IMR-90 (cell line): ENCODE results near the gene COX19. TPM values are rescaled to one million over a fixed set of nuclear protein-coding genes. Genes with fewer than 3 reads are reported as not detected.

ENCODE experiments used
- ATAC-seq: fragments of 200-7000 bp; cut with Tn5 transposase; 2 replicates; pipeline ENCODE4 v1.9.1; 2020; ENCODE audit warnings: low read depth, mild to moderate bottlenecking, moderate library complexity
- BruUV-seq: library from RNA; stranded (reverse); fragments of 400-500 nt; replicated peaks from 2 replicates; lab custom pipeline; 2021; lab: Mats Ljungman, UMichigan
- CTCF ChIA-PET: fragments of 300-600 bp; formaldehyde crosslinking; extraction: SDS; loops from one replicate; lab custom pipeline; 2021; ENCODE audit warnings: antibody characterized with exemption; lab: Yijun Ruan, JAX
- POLR2A ChIA-PET: fragments of 300-600 bp; sonication (Branson Sonifier 250); formaldehyde crosslinking; loops from one replicate; lab custom pipeline; 2022; ENCODE audit warnings: antibody characterized with exemption; ENCODE audit not compliant: unreplicated experiment; lab: Charles Lee
- DNase-seq: peaks from one replicate; pipeline ENCODE4 v3.0.0; 2013
- H2AFZ ChIP-seq: replicated peaks from 2 replicates; pipeline ENCODE3; 2013; ENCODE audit warnings: low read length, mild to moderate bottlenecking; ENCODE audit not compliant: poor library complexity
- H2AK5ac ChIP-seq: 2 replicates; pipeline ENCODE4 v1.6.1; 2013; ENCODE audit warnings: low read depth, low read length, inconsistent platforms
- H2AK9ac ChIP-seq: replicated peaks from 2 replicates; pipeline ENCODE3; 2013; ENCODE audit warnings: mild to moderate bottlenecking, low read depth, low read length, moderate library complexity; ENCODE audit not compliant: poor library complexity
- H2BK120ac ChIP-seq: 2 replicates; pipeline ENCODE4 v1.6.1; 2013; ENCODE audit warnings: low read depth, low read length, inconsistent platforms
- H2BK15ac ChIP-seq: 3 replicates; pipeline ENCODE4 v1.6.1; 2013; ENCODE audit warnings: low read depth, low read length, inconsistent platforms
- H2BK20ac ChIP-seq: 2 replicates; pipeline ENCODE4 v1.6.1; 2013; ENCODE audit warnings: low read depth, mild to moderate bottlenecking, inconsistent platforms, low read length, moderate library complexity
- H2BK5ac ChIP-seq: 2 replicates; pipeline ENCODE4 v1.6.1; 2013; ENCODE audit warnings: mild to moderate bottlenecking, low read depth, low read length, inconsistent platforms; ENCODE audit not compliant: poor library complexity, severe bottlenecking
- H3K14ac ChIP-seq: replicated peaks from 2 replicates; pipeline ENCODE4 v1.6.1; 2013; ENCODE audit warnings: low read depth, low read length, inconsistent platforms
- H3K18ac ChIP-seq: 2 replicates; pipeline ENCODE4 v1.6.1; 2013; ENCODE audit warnings: low read depth, low read length, control low read depth
- H3K23ac ChIP-seq: 2 replicates; pipeline ENCODE4 v1.6.1; 2013; ENCODE audit warnings: low read depth, low read length, inconsistent platforms
- H3K27ac ChIP-seq: 2 replicates; pipeline ENCODE4 v1.5.1; 2013; ENCODE audit warnings: mild to moderate bottlenecking, control low read depth, low read length; ENCODE audit not compliant: insufficient read depth
- H3K27me3 ChIP-seq: 2 replicates; pipeline ENCODE4 v1.6.1; 2013; ENCODE audit warnings: low read length; ENCODE audit not compliant: control insufficient read depth, insufficient read depth
- H3K36me3 ChIP-seq: 2 replicates; pipeline ENCODE4 v1.6.1; 2013; ENCODE audit warnings: low read length, mixed read lengths; ENCODE audit not compliant: control insufficient read depth, insufficient read depth
- H3K4ac ChIP-seq: 2 replicates; pipeline ENCODE4 v1.6.1; 2013; ENCODE audit warnings: low read depth, low read length, inconsistent platforms
- H3K4me1 ChIP-seq: 2 replicates; pipeline ENCODE4 v1.6.1; 2013; ENCODE audit warnings: low read length, mixed read lengths; ENCODE audit not compliant: control insufficient read depth, insufficient read depth
- H3K4me2 ChIP-seq: 2 replicates; pipeline ENCODE4 v1.6.1; 2013; ENCODE audit warnings: low read depth, mild to moderate bottlenecking, control low read depth, low read length, moderate library complexity
- H3K4me3 ChIP-seq: 2 replicates; pipeline ENCODE4 v1.5.1; 2013; ENCODE audit warnings: low read depth, mild to moderate bottlenecking, control low read depth, low read length, moderate library complexity; ENCODE audit not compliant: insufficient read depth
- H3K56ac ChIP-seq: 2 replicates; pipeline ENCODE4 v1.6.1; 2013; ENCODE audit warnings: low read length, inconsistent platforms; ENCODE audit not compliant: insufficient read depth; ENCODE audit errors: extremely low read depth
- H3K79me1 ChIP-seq, 2 experiments: 2 replicates each; pipeline ENCODE4 v1.6.1; 2013; ENCODE audit warnings: low read length in 2 of 2, inconsistent platforms in 1 of 2, low read depth in 1 of 2
- H3K9ac ChIP-seq: 2 replicates; pipeline ENCODE4 v1.6.1; 2013; ENCODE audit warnings: low read depth, low read length, control low read depth
- H3K9me1 ChIP-seq: 2 replicates; pipeline ENCODE4 v1.6.1; 2013; ENCODE audit warnings: low read length, inconsistent platforms; ENCODE audit not compliant: insufficient read depth
- H3K9me3 ChIP-seq: 2 replicates; pipeline ENCODE4 v1.6.1; 2013; ENCODE audit warnings: low read length; ENCODE audit not compliant: control insufficient read depth, insufficient read depth
- H4K20me1 ChIP-seq: 2 replicates; pipeline ENCODE4 v1.6.1; 2013; ENCODE audit warnings: low read length, inconsistent platforms; ENCODE audit not compliant: insufficient read depth
- H4K5ac ChIP-seq: 2 replicates; pipeline ENCODE4 v1.6.1; 2013; ENCODE audit warnings: mild to moderate bottlenecking, low read depth, low read length, control low read depth
- H4K8ac ChIP-seq, 2 experiments: 2 replicates each; pipeline ENCODE4 v1.6.1; 2013; ENCODE audit warnings: low read depth in 2 of 2, low read length in 2 of 2, control low read depth in 1 of 2, inconsistent platforms in 1 of 2
- H4K91ac ChIP-seq: 2 replicates; pipeline ENCODE4 v1.6.1; 2013; ENCODE audit warnings: low read depth, low read length, inconsistent platforms; ENCODE audit not compliant: insufficient read depth
- BHLHE40 ChIP-seq: fragments of 150-350 bp; IDR thresholded peaks from 2 replicates; pipeline ENCODE4 v1.6.1; 2016; ENCODE audit warnings: mild to moderate bottlenecking, low read depth, low read length
- CEBPB ChIP-seq: IDR thresholded peaks from 2 replicates; pipeline ENCODE4 v1.6.1; 2012; ENCODE audit warnings: low read depth, low read length, improper control_type of control experiment
- CHD1 ChIP-seq: IDR thresholded peaks from 2 replicates; pipeline ENCODE4 v1.6.1; 2012; ENCODE audit warnings: low read depth, low read length, improper control_type of control experiment
- CTCF ChIP-seq: conservative IDR thresholded peaks from 2 replicates; pipeline ENCODE4 v1.5.1; 2012; ENCODE audit warnings: mild to moderate bottlenecking, low read depth, low read length, improper control_type of control experiment
- FOS ChIP-seq: fragments of 150-350 bp; IDR thresholded peaks from 2 replicates; pipeline ENCODE4 v1.6.1; 2016; ENCODE audit warnings: low read depth, low read length
- MAFK ChIP-seq: IDR thresholded peaks from 2 replicates; pipeline ENCODE4 v1.6.1; 2012; ENCODE audit warnings: low read depth, low read length, improper control_type of control experiment
- MAZ ChIP-seq: IDR thresholded peaks from 2 replicates; pipeline ENCODE4 v1.6.1; 2012; ENCODE audit warnings: low read depth, mild to moderate bottlenecking, low read length, improper control_type of control experiment, moderate library complexity, borderline replicate concordance
- MXI1 ChIP-seq: IDR thresholded peaks from 2 replicates; pipeline ENCODE4 v1.6.1; 2012; ENCODE audit warnings: low read depth, mild to moderate bottlenecking, low read length, moderate library complexity, borderline replicate concordance
- NFE2L2 ChIP-seq: fragments of 150-350 bp; IDR thresholded peaks from 2 replicates; pipeline ENCODE4 v1.6.1; 2016; ENCODE audit warnings: low read depth, mild to moderate bottlenecking, low read length
- POLR2A ChIP-seq: IDR thresholded peaks from 2 replicates; pipeline ENCODE4 v1.6.1; 2012; ENCODE audit warnings: mild to moderate bottlenecking, low read depth, low read length
- RAD21 ChIP-seq: IDR thresholded peaks from 2 replicates; pipeline ENCODE4 v1.6.1; 2012; ENCODE audit warnings: low read length, improper control_type of control experiment
- RCOR1 ChIP-seq: IDR thresholded peaks from 2 replicates; pipeline ENCODE4 v1.6.1; 2012; ENCODE audit warnings: mild to moderate bottlenecking, low read length, improper control_type of control experiment; ENCODE audit not compliant: insufficient replicate concordance
- RFX5 ChIP-seq: IDR thresholded peaks from 2 replicates; pipeline ENCODE4 v1.8.0; 2012; ENCODE audit warnings: low read depth, mild to moderate bottlenecking, low read length, moderate library complexity
- SMC3 ChIP-seq: fragments of 150-350 bp; IDR thresholded peaks from 2 replicates; pipeline ENCODE4 v1.6.1; 2016; ENCODE audit warnings: low read depth, mild to moderate bottlenecking, antibody characterized with exemption, low read length, moderate library complexity
- WGBS, 2 experiments: methylation state at CpG; one replicate each; pipeline versions ENCODE4 v1.1.5 to v1.1.7; 2013; ENCODE audit warnings: missing lambda C conversion rate in 2 of 2; ENCODE audit not compliant: insufficient read length in 1 of 2; ENCODE audit errors: extremely low coverage in 2 of 2; 5-methylcytosine and 5-hydroxymethylcytosine counted together
- dilution Hi-C: fragments of 300-500 bp; cut with HindIII; formaldehyde crosslinking; loops from one replicate; pipeline ENCODE4 v1.14.3; 2018; ENCODE audit warnings: low sequenced_read_pairs; ENCODE audit not compliant: unreplicated experiment
- in situ Hi-C: fragments of 300-500 bp; cut with MboI; formaldehyde crosslinking; loops from 3 replicates; pipeline ENCODE4 v1.14.3; 2019; ENCODE audit warnings: low sequenced_read_pairs, inconsistent platforms, mixed read lengths
- intact Hi-C: fragments of 100-400 bp; cut with micrococcal nuclease; formaldehyde crosslinking; loops from 2 replicates; pipeline ENCODE4 v1.10.0; 2022
- polyA plus RNA-seq, 3 experiments: library from polyadenylated mRNA; depleted of rRNA; stranded (reverse); fragments of >200 nt; gene quantifications; 2 replicates each; pipeline ENCODE4 v1.2.3, GENCODE V29; 2012; ENCODE audit warnings: low replicate concordance in 1 of 3
- total RNA-seq: library from RNA; depleted of rRNA; stranded (reverse); fragments of >200 nt; gene quantifications from 2 replicates; pipeline ENCODE4 v1.2.3, GENCODE V29; 2012
- TF ChIP-seq, protein P1 (sequence below): fragments of 150-350 bp; IDR thresholded peaks from 2 replicates; pipeline ENCODE4 v1.6.1; 2017; ENCODE audit warnings: mild to moderate bottlenecking, antibody characterized with exemption, low read length, low read depth

The COX19 gene
- total and polyA plus RNA-seq, 2 of the 4 experiments (the other 2 are of a cell fraction), result 3.9 to 7.3 TPM

DNA sequence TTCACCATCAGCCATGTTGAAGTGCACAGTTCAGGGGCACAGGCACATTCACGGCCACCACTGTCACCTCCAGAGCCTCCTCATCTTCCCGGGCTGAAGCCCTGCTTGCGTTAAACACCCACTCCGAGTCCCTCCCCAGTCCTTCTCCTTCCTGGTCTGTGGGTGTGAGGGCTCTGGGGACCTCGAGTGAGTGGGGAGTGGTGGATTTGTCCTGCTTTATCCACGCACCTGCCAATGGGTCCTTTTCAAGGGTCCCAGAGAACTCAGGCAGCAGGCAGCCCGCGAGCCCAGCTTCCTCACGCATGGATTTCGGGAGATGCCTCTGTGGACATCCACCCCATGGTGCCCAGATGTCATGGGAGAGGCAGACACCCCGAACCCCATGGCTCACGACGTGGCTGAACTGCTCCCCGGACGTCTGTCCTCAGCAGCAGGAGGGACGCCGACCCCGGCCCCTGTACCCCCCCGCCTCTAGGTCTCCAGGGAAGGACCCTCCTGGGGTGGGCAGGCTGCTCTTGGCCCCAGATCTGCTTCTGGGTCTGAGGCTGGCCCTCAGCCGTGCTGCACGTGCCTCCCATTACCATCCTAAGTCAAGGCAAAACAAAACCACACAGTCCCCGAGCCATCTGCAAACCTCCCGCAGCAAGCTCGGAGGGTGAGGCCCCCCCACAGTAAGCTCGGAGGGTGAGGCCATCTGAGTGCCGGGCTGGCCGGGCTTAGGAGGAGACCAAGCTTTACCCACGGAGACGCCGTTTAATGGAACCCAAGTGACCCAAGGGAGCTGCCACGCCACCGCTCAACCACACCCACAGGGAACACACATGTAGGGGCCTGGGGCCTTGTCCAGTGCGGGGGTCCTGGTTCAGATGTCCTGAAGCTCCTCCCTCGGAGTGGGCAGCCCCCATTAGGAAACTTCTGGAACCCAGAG, 16.6 kb upstream of the COX19 start:
- Histone ChIP-seq H2BK5ac (no peak overlapping the region), H3K27me3 (no peaks in the 10 kb centered on the region), H2BK20ac (no peak overlapping the region), H3K4me2 (no peak overlapping the region), H4K8ac (no peak overlapping the region), H4K5ac (no peak overlapping the region), H4K20me1 (peaks cover 9% of the 10 kb centered on the region; the same call in 1 of the 2 replicates), H3K4me3 (no peak overlapping the region), H2AK9ac (no peak overlapping the region), H3K23ac (no peak overlapping the region), H2BK15ac (no peak overlapping the region), H3K79me1 (no peaks in the 10 kb centered on the region), H3K56ac (no peak overlapping the region), H3K36me3 (peaks cover 2% of the 10 kb centered on the region; the same call in 1 of the 2 replicates), H3K27ac (no peak overlapping the region), H3K9me3 (no peaks in the 10 kb centered on the region), H3K9ac (no peak overlapping the region), H3K4ac (no peak overlapping the region), H2BK120ac (no peak overlapping the region), H4K91ac (no peak overlapping the region), H3K9me1 (no peaks in the 10 kb centered on the region), H2AFZ (no peak overlapping the region), H3K18ac (no peak overlapping the region), H3K4me1 (no peaks in the 10 kb centered on the region), H2AK5ac (no peak overlapping the region), H3K14ac (no peak overlapping the region)
- ChIA-PET CTCF (interaction anchor here (0.7 to 3.7 kb wide), 10 partner anchors 14 to 189 kb away, joined by 3 to 60 read pairs (median 4); no protein-coding TSS in a partner anchor), POLR2A (no interaction called here)
- 81% methylated on average over 14 of the region's 34 CpGs; no CpG with 5 or more reads in 1 of the 2 experiments for WGBS, 2 experiments
- intact Hi-C loops (loop anchor here (2.0 kb wide), 1 partner anchor 131 kb away; no protein-coding TSS in a partner anchor), dilution Hi-C loops (no loop called here), in situ Hi-C loops (loop anchor here (5.0 to 10.0 kb wide), 2 partner anchors 70 to 183 kb away; no protein-coding TSS in a partner anchor)
- DNase-seq (no peak), ATAC-seq (no peak)
- no TSS peak for BruUV-seq
- TF ChIP-seq RCOR1 (no peak), RFX5 (no peak), MAFK (no peak), CEBPB (no peak), MAZ (no peak), MXI1 (no peak), SMC3 (no peak), BHLHE40 (no peak), FOS (no peak), NFE2L2 (no peak), CTCF (no peak), RAD21 (no peak), POLR2A (no peak), CHD1 (no peak)
- TF ChIP-seq, protein P1, sequence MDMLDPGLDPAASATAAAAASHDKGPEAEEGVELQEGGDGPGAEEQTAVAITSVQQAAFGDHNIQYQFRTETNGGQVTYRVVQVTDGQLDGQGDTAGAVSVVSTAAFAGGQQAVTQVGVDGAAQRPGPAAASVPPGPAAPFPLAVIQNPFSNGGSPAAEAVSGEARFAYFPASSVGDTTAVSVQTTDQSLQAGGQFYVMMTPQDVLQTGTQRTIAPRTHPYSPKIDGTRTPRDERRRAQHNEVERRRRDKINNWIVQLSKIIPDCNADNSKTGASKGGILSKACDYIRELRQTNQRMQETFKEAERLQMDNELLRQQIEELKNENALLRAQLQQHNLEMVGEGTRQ, result no peak
